C4-2B (cell line): ENCODE data around the gene CMTM3.
"Not testable (repeated sequence)": the region's sequence is repeated elsewhere in the genome, so short reads cannot be mapped to it uniquely, and the experiment has no call there.

Experiments
- H3K27ac ChIP-seq: fragments of 450-650 bp; 2 replicates; pipeline ENCODE4 v1.5.1; 2017
- CTCF ChIP-seq: fragments of 450-650 bp; conservative IDR thresholded peaks from 2 replicates; pipeline ENCODE4 v1.5.1; 2017; ENCODE audit warnings: mild to moderate bottlenecking
- ZFX ChIP-seq: fragments of 450-650 bp; IDR thresholded peaks from 2 replicates; pipeline ENCODE4 v1.6.1; 2017

Gene CMTM3

GRCh38 chr16:66653581-66654350 is 49.3 kb downstream of the CMTM3 start:
- TF ChIP-seq ZFX, result no peak
- TF ChIP-seq CTCF, result no peak
- no peak overlapping the region for H3K27ac ChIP-seq

GRCh38 chr16:66656547-66656946 is 52.0 kb downstream of the CMTM3 start:
- no peak for TF ChIP-seq ZFX
- no peak for TF ChIP-seq CTCF
- H3K27ac ChIP-seq, result no peak overlapping the region

GRCh38 chr16:66658143-66658859 is 53.8 kb downstream of the CMTM3 start:
- no peak for TF ChIP-seq ZFX
- TF ChIP-seq CTCF, result no peak; the same call in 1 of the 2 replicates
- H3K27ac ChIP-seq, result no peak overlapping the region

GRCh38 chr16:66658860-66659190 is 54.3 kb downstream of the CMTM3 start:
- no peak overlapping the region for H3K27ac ChIP-seq
- TF ChIP-seq CTCF, result no peak
- TF ChIP-seq ZFX, result no peak

- H3K27ac ChIP-seq, result peak overlapping the region; percentile 57
- no peak for TF ChIP-seq ZFX
- TF ChIP-seq CTCF, result peak; percentile 21; the same call in 1 of the 2 replicates
Measured at GRCh38 chr16:66660422-66661209, 56.1 kb downstream of the CMTM3 start.

GRCh38 chr16:66661210-66661560 is 56.7 kb downstream of the CMTM3 start:
- H3K27ac ChIP-seq, result peak overlapping the region; percentile 57; the same call in 1 of the 2 replicates

GRCh38 chr16:66661671-66662346 is 57.3 kb downstream of the CMTM3 start:
- H3K27ac ChIP-seq, result not testable (repeated sequence)

More at GRCh38 chr16:66661210-66661560, 56.7 kb downstream of the CMTM3 start:
- TF ChIP-seq CTCF (no peak), ZFX (no peak)
